GM12864 (cell line): ENCODE measurements around the gene TBKBP1.
"Not testable (repeated sequence)": the region's sequence is repeated elsewhere in the genome, so short reads cannot be mapped to it uniquely, and the experiment has no call there.

Experiments used
- DNase-seq: peaks from one replicate; pipeline ENCODE4 v3.0.0-alpha.2; 2011; ENCODE audit warnings: low read depth
- H3K4me3 ChIP-seq: 2 replicates; pipeline ENCODE4 v1.5.1; 2011; ENCODE audit warnings: mild to moderate bottlenecking, low read depth, low read length, control low read depth
- CTCF ChIP-seq: IDR thresholded peaks from 2 replicates; pipeline ENCODE4 v1.5.1; 2011; ENCODE audit warnings: low read depth, mild to moderate bottlenecking, moderate library complexity, low read length, control low read depth, inconsistent platforms; ENCODE audit errors: missing control alignments

TBKBP1 gene

GRCh38 chr17:47733674-47734410, 39.9 kb downstream of the TBKBP1 start:
- no peak for TF ChIP-seq CTCF
- peak overlapping the region; percentile 37 for H3K4me3 ChIP-seq
- no peak for DNase-seq

GRCh38 chr17:47735139-47735464, 41.1 kb downstream of the TBKBP1 start:
- DNase-seq = no peak
- TF ChIP-seq CTCF = no peak
- H3K4me3 ChIP-seq = no peak overlapping the region

DNA sequence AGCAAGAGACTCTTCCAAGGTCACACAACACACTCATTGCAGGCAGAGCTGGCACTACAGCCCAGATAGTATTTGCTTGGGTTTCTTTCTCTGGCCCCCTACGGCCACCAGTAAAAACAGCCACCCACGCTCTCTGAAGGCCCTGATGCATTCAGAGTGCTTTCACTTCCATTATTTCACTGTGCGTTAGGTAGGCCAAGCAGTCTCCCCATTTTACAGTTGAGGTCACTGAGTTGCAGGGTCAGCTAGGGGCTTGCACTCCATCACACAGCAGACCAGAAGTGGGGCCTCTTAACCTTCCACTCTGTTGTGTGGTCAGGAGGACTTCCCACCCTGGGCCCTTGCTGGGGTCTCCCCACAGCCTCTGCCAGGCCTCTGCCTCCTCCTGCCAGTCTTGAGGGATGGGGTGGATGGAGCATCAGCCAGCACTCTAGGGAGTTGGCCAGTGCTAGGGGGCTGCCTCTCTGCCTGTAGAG, 41.6 kb downstream of the TBKBP1 start:
- peak; percentile 15 for TF ChIP-seq CTCF
- peak; percentile 35 for DNase-seq
- no peak overlapping the region for H3K4me3 ChIP-seq

- no peak for TF ChIP-seq CTCF
- H3K4me3 ChIP-seq = no peak overlapping the region
- no peak for DNase-seq
Measured at GRCh38 chr17:47736501-47737495, 42.8 kb downstream of the TBKBP1 start.

DNA sequence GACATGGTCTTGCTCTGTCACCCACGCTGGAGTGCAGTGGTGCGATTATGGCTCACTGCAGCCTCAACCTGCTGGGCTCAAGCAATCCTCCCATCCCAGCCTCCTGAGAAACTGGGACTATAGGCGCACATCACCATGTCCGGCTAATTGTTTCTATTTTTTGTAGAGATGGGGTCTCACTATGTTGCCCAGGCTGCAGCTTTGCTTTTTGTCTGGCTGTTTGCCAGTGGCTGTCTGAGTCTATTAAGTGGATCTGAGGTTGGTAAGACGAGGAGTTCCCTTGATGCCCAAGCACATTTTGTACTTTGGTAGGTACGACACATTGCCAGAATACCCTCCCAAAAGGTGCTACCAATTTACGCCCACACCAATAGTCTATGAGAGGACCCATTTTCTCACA, 44.2 kb downstream of the TBKBP1 start:
- H3K4me3 ChIP-seq = no peak overlapping the region
- no peak for DNase-seq
- no peak for TF ChIP-seq CTCF

- H3K4me3 ChIP-seq = no peak overlapping the region
- TF ChIP-seq CTCF = no peak
- no peak for DNase-seq
Measured at GRCh38 chr17:47739150-47739549, 45.2 kb downstream of the TBKBP1 start.

- not testable (repeated sequence) for DNase-seq, H3K4me3 ChIP-seq
Measured at GRCh38 chr17:47739945-47740344, 46.0 kb downstream of the TBKBP1 start.
